ENCODE results near the gene TBC1D22A.

DNA sequence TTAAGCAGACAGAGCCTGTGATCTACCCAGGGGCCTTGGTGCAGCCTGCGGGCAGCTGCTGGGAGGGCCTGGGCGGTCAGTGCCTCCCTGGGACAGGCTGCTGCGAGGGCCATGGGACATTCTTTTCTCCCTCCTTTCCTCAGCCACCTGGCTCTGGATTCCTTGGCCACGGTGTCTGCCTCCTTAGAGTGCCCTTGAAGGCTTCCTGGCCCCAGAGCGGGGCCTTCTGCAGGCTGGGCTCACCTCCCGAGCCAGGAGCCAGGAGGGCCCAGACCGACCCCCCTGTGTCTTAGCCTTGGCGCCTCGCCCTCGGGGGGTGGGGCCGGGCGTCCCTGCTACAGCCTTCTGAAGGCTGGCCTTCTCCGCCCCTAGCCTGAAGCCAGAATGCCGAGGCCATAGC lies 231.2 kb downstream of the TBC1D22A start:
- TF ChIP-seq CTCF (IDR thresholded peaks at IDR 0.05) (no peak), POLR2A (IDR thresholded peaks at IDR 0.05) (no peak)

All from right lobe of liver (tissue), 4 donors.